Middle frontal gyrus (tissue), 1 donor: ENCODE results near the gene LIMS3.
"Not testable (repeated sequence)": the region's sequence is repeated elsewhere in the genome, so short reads cannot be mapped to it uniquely, and the experiment has no call there.

Experiments used
- DNase-seq: peaks from one replicate; pipeline ENCODE4 v3.0.0-alpha.2; 2015; ENCODE audit warnings: low spot score; ENCODE audit errors: extremely low spot score

The LIMS3 gene, protein sequence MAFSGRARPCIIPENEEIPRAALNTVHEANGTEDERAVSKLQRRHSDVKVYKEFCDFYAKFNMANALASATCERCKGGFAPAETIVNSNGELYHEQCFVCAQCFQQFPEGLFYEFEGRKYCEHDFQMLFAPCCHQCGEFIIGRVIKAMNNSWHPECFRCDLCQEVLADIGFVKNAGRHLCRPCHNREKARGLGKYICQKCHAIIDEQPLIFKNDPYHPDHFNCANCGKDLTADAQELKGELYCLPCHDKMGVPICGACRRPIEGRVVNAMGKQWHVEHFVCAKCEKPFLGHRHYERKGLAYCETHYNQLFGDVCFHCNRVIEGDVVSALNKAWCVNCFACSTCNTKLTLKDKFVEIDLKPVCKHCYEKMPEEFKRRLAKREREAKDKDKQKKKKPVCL

DNA sequence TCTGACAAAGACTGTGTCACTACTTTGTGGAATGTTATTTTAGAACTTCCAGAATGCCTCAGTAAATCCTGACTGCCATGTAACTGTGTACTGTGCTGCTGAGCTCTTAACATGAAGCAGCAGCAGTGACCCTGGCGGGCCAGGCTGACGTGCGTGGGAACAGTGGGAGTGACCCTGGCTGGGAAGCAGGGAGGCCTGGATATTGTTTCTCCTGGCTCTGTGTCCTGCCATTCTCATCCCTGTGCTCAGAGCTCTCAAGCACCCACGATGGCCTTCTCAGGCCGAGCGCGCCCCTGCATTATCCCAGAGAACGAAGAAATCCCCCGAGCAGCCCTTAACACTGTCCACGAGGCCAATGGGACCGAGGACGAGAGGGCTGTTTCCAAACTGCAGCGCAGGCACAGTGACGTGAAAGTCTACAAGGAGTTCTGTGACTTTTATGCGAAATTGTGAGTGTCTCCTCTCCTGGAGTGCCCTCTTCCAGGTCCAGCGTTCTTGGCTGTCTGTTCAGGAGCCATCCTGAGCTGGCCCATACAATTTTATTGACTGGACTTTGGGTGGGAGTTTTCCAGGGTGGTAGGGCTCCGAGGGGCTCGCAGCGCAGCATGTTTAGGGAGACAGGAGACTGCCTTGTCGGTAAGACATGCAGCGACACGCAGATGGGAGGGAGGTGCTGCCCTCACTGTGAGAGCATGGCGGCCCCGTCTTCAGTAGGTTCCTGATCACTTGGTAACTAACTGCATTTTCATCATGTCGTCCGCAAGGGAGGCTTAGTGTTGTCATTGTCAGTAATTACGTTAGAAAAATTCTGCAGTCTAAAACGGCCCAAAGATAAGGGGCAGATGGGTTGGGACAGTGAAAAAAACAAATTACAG, at the start of gene LIMS3:
LIMS3 (plus strand) TSS at position 227 of the 875 bp plus-strand sequence; CDS start at position 268, 41 bp downstream.
- DNase-seq = not testable (repeated sequence)

DNA sequence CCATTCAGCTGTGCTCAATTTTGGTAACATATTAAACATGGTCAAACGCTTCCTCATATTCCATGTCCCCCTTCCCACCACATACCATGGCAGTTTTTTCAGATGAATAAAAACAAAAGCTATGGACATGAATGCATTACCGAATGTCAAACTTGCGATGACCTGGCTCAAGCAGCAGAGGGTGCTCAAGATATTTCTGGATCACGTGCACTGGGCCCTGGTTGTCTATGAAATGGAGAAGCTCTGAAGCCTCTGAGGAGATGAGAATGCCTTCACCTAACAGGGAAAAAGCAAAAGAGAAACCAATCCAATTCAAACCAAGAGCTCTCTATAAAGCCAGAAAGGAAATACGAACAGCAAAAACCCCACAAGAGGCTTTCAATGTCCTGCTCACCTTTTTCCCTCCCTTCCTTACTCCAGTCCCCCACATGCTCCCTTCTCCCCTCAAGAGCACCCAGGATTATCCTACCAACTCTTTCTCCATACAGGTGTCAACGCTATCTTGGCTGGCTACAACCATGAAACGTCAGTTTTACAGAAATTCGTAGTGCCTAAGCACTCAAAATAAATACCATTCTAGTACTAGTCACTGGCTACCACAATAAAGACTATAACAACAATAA, 27.2 kb upstream of the LIMS3 start:
- not testable (repeated sequence) for DNase-seq

DNA sequence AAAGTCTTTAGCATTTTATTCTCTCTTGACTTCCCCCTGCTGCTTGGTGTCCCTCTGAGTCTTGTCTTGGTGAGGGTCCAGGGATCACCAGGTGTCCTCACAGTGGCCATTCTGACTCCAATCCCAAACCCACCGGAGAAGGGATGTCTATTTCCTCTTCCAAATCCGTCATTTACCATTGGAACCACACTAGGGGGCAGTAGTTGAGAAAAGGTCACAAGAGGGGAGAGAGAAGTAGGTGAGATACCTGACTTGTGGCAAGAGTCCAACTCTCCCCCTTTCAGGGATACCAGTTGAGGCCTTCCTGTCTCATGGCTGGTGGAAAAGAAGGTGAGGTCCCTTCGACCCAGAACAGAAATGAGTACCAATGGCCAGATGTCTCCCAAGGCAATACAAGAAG, 21.9 kb upstream of the LIMS3 start:
- not testable (repeated sequence) for DNase-seq

DNA sequence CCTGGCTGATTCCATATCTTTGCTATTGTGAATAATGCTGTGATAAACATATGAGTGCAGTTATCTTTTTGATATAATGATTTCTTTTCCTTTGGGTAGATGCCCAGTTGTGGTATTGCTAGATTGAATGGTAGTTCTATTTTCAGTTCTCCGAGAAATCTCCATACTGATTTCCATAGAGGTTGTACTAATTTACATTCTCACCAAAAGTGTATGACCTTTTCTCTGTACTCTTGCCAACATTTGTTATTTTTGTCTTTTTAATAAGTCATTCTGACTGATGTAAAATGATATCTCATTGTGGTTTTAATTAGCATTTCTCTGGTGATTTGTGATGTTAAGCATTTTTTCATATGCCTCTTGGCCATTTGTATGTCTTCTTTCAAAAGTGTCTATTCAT, 16.4 kb upstream of the LIMS3 start:
- DNase-seq = not testable (repeated sequence)

DNA sequence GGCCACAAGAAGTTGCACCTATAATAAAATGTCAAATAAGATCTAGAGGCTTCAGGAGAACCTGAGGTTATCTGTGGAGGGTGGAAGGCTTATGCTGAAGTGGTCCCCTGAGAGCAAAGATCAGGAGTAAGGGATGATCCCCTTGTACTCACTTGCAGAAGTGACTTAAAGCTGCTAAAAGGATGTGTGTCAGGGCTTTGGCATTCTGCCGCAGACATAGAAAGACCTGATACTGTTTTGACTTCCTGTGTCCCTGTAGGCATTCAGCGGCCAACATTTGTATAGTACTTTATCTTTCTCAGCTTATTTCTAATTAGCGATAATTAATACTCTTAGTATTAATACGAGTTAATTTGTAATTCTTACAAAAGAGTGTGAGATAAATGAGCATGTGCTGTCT, 10.1 kb upstream of the LIMS3 start:
- DNase-seq = not testable (repeated sequence)

DNA sequence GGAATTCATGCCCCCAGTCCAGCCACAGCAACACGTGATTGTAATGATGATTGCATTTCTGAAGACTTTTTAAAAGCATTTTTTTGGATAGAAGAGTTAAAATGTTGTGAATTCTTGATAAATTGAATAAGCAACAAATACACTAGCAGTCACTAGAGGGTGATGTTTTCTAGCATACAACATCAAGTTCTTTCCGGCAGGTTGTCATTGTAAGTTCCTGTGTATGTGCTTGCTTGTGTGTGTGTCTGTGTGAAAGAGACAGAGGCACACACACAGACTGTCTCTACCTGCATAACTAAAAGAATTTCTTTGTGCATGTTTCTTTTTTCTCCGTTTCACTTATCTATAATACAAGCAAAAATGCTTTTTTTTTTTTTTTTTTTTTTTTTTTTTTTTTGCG, 8.6 kb upstream of the LIMS3 start:
- DNase-seq = not testable (repeated sequence)

DNA sequence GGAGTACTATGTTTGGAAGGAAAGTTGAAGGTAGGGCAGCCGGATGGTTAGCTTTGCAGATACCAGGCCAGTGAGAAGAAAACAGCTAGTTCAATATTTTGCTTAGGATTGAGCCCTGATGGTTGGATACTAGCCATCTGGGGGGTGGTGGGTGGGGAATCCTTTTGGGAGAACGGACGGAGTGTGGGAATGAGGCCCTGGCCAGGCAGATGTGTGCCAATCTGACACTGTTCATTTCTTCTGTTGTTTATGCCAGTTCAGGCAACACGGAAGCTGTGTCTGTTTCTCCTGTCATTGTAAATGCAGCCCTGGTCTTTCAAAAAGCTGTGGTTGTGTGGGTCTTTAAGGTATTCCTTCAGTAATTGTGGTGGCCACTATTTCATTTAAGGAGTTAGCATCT, 7.5 kb upstream of the LIMS3 start:
- not testable (repeated sequence) for DNase-seq

DNA sequence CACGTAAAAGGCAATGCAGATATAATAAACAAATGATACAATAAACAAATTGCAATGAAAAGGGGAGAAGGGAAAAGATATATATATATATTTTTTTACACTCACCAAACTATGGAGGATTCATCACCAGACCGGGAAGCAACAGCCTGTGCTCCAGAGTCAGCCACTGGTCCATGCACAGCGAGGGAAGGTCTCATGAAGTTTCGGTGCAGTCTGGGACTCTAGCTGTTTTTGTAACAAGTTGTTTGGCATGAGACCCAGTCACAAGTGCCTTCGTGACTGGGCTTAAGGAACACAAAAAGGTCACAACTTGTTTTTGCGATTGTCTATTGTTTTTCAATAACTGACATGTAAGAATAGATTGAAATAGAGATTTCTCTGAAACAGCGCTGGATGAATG, 4.8 kb upstream of the LIMS3 start:
- not testable (repeated sequence) for DNase-seq

DNA sequence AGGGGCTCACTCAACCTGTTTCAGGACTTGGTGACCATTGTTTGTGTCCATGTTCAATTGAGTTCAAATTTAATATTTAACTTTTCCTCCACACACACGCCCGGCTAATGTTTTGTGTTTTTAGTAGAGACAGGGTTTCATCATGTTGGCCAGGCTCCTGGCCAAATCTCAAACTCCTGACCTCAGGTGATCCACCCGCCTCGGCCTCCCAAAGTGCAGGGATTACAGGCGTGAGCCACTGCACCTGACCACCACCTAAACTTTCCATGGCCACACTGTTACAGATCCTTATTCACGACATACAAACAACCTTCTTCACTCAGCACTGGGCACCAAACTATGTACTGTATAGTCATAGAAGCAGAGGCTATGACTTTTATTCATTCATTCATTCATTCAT, 4.3 kb upstream of the LIMS3 start:
- DNase-seq = not testable (repeated sequence)

DNA sequence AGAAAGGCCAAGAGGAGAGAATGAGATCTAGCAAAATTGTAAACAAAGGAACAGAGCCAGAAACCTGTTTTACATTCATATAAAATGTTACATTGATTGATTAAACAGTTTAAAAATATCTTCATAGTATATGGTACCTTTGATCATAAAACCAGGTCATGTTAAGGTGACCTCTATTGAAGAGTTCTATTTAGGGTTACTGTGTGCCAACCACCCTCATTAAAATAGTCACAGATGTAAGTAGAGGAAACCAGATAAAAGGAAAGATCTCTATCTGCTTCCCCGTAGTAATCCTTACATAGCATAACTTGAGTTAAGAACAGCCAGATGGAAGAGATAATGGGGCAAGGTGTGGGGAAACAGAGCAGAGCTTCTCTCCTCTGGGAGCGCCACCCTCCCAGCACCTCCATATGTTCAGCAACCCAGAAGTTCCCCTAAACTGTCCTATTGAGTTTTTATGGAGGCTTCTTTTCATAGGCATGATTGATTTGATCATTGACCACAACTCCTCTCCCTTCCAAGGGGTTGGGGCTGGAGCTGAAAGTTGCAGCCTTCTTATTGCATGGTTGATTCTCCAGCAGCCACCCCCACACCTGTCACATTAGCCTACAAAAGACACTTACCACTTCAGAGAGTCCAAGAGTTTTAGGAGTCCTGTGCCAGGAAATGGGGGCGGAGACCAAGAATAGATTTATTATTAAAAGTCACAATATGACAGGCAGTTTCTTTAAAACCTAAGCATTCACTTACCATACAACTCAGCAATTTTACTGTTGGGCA, 3.2 kb upstream of the LIMS3 start:
- not testable (repeated sequence) for DNase-seq

DNA sequence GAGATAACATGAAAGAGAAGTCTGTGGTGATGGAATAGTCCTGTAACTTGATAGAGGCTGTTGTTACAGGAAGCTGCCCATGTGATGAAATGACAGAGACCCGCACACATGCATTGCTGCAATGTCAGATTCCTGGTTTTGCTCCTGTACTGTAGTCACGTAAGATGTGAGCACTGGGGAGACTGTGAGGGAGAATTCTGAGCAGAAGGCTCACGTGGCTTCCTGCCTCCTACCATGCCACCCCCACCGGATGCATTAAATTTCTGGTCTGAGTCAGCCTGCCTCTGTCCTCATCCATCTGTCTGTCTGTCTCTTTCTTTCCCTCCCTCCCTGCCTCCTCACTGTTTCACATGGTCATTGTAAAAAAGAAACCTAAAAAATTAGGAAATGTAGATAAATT, 2.3 kb upstream of the LIMS3 start:
- DNase-seq = not testable (repeated sequence)

DNA sequence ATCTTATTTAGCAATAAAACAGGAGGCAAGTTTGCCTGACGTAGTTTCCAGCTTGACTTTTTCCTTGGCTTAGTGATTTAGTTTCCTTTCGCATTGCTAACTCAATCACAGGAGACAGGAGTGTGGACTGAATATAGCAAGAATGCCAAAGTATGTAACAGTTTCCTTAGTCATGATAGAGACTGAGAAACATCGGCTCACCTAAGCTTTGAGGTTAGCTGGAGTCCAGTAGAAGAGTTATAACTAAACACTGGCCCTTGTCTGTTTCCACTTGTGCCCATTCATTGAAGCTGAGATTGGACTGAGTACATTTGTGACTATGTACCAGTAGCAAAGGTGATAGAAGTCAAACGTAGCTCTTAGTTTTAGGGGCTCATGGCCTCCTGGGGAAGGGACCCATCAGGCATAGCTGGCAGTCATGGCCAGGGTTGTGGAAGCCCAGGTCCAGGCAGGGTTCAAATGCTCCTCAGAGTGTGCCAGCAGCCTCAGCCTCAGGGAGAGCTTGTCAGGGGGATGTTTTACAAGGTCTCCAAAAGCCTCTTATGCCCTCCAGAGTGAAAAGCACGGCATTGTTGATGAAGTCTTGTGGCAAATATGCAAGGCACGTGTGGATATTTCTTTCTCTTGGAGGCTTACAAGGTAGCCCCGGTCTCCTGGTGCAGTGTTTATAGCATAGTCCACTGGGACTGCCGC, 573 bp upstream of the LIMS3 start:
- DNase-seq = not testable (repeated sequence)

DNA sequence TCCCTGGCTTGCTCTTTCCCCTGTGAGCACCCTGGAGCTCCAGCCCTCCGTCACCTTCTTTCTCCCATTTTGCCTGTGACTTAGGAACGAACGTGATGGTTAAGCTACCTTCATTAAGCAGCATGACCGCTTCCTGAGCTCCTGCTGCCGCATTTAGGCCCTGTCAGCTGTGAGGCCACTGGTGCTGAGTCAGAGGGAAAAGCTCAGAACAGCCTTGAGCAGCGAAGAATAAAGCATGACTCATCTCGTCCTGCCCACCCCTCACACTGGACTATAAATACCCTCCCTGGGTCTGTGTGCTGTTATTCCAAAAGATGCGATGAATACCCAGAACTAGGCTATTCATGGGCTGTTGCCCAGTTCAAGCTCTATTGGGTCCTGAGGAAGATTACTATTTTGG, 7.3 kb downstream of the LIMS3 start:
- not testable (repeated sequence) for DNase-seq

DNA sequence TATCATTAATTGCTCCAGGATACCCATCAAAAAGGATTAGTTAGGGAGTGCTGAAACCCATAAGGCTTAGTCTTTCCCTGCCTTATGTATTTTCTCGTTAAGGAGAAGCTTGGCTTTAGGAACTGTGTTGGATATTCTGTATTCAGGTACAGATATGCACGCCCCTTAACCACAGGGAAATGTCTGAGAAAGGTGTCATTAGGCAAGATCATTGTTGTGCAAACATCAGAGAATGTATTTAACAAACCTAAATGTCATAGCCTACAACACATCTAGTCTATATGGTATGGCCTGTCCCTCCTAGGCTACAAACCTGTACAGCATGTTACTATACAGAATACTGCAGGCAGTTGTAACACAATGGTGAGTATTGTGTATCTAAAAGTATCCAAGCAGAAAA, 10.1 kb downstream of the LIMS3 start:
- DNase-seq = not testable (repeated sequence)

DNA sequence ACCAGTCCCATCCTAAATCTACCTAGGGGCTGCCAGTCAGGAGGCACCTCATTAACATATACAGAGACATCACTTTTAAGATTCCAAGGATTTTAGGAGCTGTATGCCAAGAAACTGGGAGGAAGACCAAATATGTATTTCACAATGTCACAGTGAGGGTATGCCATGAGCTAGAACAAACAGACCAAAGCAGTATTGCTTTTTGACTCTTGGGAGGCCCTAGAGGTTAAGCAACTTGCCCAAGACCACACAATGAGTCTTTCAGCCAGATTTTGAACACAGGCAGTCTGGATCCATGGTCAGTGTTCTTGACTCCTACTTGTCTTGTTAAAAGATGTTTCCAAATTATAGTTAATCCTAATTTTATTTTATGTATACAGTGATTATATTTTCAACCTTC, 12.3 kb downstream of the LIMS3 start:
- not testable (repeated sequence) for DNase-seq

DNA sequence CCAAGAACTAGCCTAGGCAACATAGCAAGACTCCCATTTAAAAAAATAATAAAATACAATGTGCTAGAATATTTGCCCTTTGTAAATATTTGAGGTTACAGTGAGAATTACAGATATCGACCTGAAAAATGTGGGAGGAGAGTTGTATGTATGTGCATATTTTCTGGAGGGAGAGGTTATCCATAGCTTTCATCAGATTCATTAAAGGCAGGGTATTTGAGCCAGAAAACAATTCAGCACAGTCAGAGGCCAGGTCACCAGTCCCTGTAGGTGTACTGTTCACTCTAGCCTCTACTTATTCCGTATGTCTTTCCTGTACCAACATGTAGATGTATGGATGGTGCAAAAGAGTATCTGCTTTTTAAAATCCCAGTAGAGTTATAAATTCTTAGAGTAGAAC, 15.4 kb downstream of the LIMS3 start:
- not testable (repeated sequence) for DNase-seq

DNA sequence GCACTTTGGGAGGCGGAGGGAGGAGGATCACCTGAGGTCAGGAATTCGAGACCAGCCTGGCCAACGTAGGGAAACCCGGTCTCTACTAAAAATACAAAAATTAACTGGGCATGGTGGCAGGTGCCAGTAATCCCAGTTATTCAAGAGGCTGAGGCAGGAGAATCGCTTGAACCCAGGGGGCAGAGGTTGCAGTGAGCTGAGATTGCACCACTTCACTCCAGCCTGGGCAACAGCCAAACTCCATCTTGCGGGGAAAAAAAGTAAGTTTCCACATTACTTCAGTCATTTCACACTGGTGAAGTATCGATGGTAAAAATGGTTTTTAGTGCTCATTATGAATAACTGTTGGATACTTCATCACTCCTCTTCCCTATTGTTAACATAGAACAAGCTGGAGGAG, 16.1 kb downstream of the LIMS3 start:
- DNase-seq = not testable (repeated sequence)

DNA sequence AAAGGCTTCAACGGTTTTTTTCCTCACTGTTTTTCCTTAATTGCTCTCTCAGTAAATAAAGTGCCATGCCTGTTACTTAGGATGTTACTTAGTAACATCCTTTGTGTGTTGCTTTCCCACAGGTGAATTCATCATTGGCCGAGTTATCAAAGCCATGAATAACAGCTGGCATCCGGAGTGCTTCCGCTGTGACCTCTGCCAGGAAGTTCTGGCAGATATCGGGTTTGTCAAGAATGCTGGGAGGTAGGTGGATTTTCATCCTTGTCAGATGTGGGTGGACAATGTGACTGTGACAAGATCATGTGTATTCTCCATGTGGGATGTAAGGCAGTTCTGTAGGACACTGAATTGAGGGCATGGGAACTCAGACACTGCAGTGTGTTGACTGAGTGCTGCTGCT, 17.3 kb downstream of the LIMS3 start:
- DNase-seq = not testable (repeated sequence)

DNA sequence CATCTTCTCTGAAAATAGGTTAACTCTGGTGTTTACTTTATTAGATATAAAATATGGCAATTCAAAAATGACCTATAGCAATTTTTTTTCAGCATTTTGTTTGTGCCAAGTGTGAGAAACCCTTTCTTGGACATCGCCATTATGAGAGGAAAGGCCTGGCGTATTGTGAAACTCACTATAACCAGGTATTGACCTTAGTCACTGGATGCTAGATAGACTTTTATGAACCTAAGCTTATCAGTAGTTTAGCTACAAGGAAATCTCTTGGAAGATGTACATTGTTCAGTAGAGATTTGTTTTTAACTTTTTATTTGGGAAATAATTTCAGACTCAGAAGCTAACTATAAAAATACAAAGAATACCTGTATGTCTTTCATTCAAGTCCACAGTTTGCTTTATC, 21.7 kb downstream of the LIMS3 start:
- DNase-seq = not testable (repeated sequence)
